Lung (tissue), 12 donors: ENCODE data around the gene PRR12. TPM values are rescaled to one million over a fixed set of nuclear protein-coding genes. Genes with fewer than 3 reads are reported as not detected.
"Not testable (repeated sequence)": the region's sequence is repeated elsewhere in the genome, so short reads cannot be mapped to it uniquely, and the experiment has no call there.

Experiments used
- ATAC-seq: fragments of 200-7000 bp; cut with Tn5 transposase; one replicate; pipeline ENCODE4 v1.9.1; 2020; ENCODE audit warnings: moderate number of reproducible peaks; ENCODE audit not compliant: insufficient read depth, low FRiP score
- DNase-seq, 3 donors: peaks; one replicate each; pipeline ENCODE4 v3.0.0-alpha.2; 2013 to 2017
- H3K27ac ChIP-seq, 2 donors: one replicate each; pipeline ENCODE4 v1.5.1; 2013; ENCODE audit warnings: mild to moderate bottlenecking in 2 of 2, moderate library complexity in 2 of 2, control low read depth in 1 of 2, inconsistent platforms in 1 of 2, low read depth in 1 of 2, low read length in 1 of 2
- H3K27me3 ChIP-seq, 3 donors: one replicate each; pipeline ENCODE4 v1.5.1; 2013; ENCODE audit warnings: low read length in 2 of 3; ENCODE audit not compliant: control insufficient read depth in 3 of 3, insufficient read depth in 3 of 3
- H3K36me3 ChIP-seq, 4 donors: one replicate each; pipeline ENCODE4 v1.5.1; 2013; ENCODE audit warnings: low read length in 4 of 4, mild to moderate bottlenecking in 1 of 4, moderate library complexity in 1 of 4; ENCODE audit not compliant: control insufficient read depth in 4 of 4, insufficient read depth in 4 of 4
- H3K4me1 ChIP-seq, 5 donors: one replicate each; pipeline ENCODE4 v1.5.1; 2013; ENCODE audit warnings: low read length in 5 of 5, mild to moderate bottlenecking in 2 of 5, moderate library complexity in 1 of 5; ENCODE audit not compliant: control insufficient read depth in 5 of 5, insufficient read depth in 5 of 5
- H3K4me3 ChIP-seq: one replicate; pipeline ENCODE4 v1.5.1; 2013; ENCODE audit warnings: mild to moderate bottlenecking, control low read depth, moderate library complexity
- H3K9ac ChIP-seq, 2 donors: one replicate each; pipeline ENCODE4 v1.5.1; 2013; ENCODE audit warnings: low read length in 2 of 2, control low read depth in 1 of 2; ENCODE audit not compliant: insufficient read depth in 1 of 2
- H3K9me3 ChIP-seq, 4 donors: one replicate each; pipeline ENCODE4 v1.5.1; 2013; ENCODE audit warnings: low read length in 3 of 4, mild to moderate bottlenecking in 1 of 4, moderate library complexity in 1 of 4; ENCODE audit not compliant: control insufficient read depth in 4 of 4, insufficient read depth in 3 of 4
- WGBS, 2 donors: extraction: QIAGEN DNeasy Blood & Tissue Kit; methylation state at CpG; one replicate each; pipeline ENCODE4 v1.1.7; 2013; 5-methylcytosine and 5-hydroxymethylcytosine counted together
- polyA plus RNA-seq, 2 donors: library from polyadenylated mRNA; stranded (reverse); fragments of 200-250 nt; gene quantifications; one replicate each; pipeline ENCODE4 v1.2.1, GENCODE V29; 2013
- total RNA-seq, 2 donors: library from RNA; depleted of rRNA in 1 of 2; stranded (reverse); fragments of >200 nt in 1 of 2; gene quantifications; one replicate each; pipeline ENCODE4 v1.2.1, GENCODE V29; 2014 to 2021
- TF ChIP-seq, protein P1 (sequence below): IDR thresholded peaks from 2 replicates; pipeline ENCODE4 v1.5.1; 2012; ENCODE audit warnings: mild to moderate bottlenecking; ENCODE audit errors: control extremely low read depth, extremely low read depth
- donor health status: control.
- donor health status: control.
- donor health status: Bipolar disorder and iron deficiency.
- donor health status: healthy.
- donor health status: DM: yes; HTN: yes; CAD: no.

Gene PRR12
- total and polyA plus RNA-seq, 4 donors: 7.6 to 32.4 (median 16.8) TPM

DNA sequence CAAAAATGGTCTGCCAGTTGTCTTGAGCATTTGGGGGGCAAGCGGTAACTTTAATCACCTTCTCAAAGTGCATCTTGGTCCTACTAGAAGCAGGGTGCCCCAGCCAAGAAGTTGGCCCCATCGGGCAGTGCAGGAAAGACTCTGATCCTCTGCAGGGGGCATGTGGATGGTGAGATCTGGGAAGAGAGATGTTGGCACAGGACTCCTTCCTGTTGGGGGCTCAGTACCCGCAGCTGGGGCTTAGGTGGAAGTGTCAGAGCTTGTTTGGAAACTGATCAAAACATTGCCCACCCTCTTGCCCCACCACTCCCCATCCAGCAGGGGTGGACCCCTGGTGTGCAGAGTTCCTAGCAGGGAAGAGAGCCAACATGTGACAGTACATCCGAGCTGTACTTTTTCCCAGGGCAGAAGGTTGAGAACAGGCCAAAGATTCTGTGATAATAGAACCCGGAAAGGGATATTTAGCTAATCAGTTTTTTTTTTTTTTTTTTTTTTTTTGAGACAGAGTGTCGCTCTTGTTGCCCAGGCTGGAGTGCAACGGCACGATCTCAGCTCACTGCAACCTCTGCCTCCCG is 40.1 kb downstream of the PRR12 start:
- H3K4me1 ChIP-seq: peaks cover 0 to 11% (median 7%) of the 10 kb centered on the region in 5 donors
- TF ChIP-seq, protein P1, sequence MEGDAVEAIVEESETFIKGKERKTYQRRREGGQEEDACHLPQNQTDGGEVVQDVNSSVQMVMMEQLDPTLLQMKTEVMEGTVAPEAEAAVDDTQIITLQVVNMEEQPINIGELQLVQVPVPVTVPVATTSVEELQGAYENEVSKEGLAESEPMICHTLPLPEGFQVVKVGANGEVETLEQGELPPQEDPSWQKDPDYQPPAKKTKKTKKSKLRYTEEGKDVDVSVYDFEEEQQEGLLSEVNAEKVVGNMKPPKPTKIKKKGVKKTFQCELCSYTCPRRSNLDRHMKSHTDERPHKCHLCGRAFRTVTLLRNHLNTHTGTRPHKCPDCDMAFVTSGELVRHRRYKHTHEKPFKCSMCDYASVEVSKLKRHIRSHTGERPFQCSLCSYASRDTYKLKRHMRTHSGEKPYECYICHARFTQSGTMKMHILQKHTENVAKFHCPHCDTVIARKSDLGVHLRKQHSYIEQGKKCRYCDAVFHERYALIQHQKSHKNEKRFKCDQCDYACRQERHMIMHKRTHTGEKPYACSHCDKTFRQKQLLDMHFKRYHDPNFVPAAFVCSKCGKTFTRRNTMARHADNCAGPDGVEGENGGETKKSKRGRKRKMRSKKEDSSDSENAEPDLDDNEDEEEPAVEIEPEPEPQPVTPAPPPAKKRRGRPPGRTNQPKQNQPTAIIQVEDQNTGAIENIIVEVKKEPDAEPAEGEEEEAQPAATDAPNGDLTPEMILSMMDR: no peak
- H3K27ac ChIP-seq: peak overlapping the region in 1 of 2 donors; percentile 77
- no peak overlapping the region for H3K9ac ChIP-seq
- H3K36me3 ChIP-seq: peaks cover 0 to 9% (median 3%) of the 10 kb centered on the region in 4 donors
- peak in 2 of 3 donors; percentile 37 to 57 for DNase-seq
- no peaks in the 10 kb centered on the region for H3K27me3 ChIP-seq
- WGBS, 2 donors: 39 to 56% methylated on average over 9 of the region's 9 CpGs
- H3K9me3 ChIP-seq: no peaks in the 10 kb centered on the region
- H3K4me3 ChIP-seq: no peak overlapping the region
- peak; percentile 7 for ATAC-seq

DNA sequence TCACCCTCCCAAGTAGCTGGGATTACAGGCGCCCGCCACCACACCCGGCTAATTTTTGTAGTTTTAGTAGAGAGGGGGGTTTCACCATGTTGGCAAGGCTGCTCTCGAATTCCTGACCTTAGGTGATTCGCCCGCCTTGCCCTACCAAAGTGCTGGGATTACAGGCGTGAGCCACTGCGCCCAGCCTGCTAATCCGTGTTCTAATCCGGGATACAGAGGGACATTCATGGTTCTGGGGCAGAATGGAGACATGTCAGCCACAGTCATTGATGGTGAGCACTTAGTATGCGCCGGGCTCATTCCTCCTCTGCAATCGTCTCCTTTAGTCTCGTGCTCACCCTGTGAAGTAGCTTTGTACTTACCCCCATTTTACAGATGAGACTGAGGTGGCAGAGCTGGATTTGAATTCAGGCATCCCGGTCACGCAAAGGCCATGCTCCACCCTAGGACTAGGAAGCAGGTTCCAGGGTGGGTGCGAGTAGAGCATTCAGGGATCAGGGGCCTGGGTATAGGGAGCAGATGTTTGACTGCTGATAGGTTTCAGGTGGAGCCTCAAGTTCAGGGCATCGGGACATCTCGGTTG is 40.7 kb downstream of the PRR12 start:
- 86 to 95% methylated on average over 19 of the region's 19 CpGs for WGBS, 2 donors
- DNase-seq (no peak), ATAC-seq (no peak)
- no peaks in the 10 kb centered on the region for H3K27me3 ChIP-seq
- H3K4me1 ChIP-seq: peaks cover 0 to 12% (median 10%) of the 10 kb centered on the region in 5 donors
- no peak overlapping the region for H3K9ac ChIP-seq
- no peak overlapping the region for H3K4me3 ChIP-seq
- H3K27ac ChIP-seq: peak overlapping the region in 1 of 2 donors; percentile 72
- TF ChIP-seq, protein P1: no peak
- peaks cover 0 to 5% (median 0%) of the 10 kb centered on the region in 4 donors for H3K36me3 ChIP-seq
- no peaks in the 10 kb centered on the region for H3K9me3 ChIP-seq

DNA sequence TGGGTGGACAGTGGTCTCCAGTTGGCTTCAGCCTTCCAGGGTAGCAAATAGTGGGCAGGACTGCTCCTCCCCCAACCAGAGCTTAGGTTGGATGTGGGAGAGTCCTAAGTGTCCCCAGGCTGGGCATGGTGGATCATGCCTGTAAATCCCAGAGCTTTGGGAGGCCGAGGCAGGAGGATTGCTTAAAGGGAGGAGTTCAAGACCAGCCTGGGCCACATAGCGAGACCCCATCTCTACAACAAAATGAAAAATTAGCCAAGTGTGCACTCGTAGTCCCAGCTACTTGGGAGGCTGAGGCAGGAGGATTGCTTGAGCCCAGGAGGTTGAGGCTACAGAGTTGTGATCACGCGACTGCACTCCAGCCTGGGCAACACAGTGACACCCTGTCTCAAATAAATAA is 41.6 kb downstream of the PRR12 start:
- H3K9ac ChIP-seq: no peak overlapping the region
- WGBS, 2 donors: 96% methylated on average over 5 of the region's 5 CpGs
- ATAC-seq: no peak
- no peak for DNase-seq
- H3K36me3 ChIP-seq: no peaks in the 10 kb centered on the region
- H3K4me1 ChIP-seq: peaks cover 0 to 13% (median 11%) of the 10 kb centered on the region in 5 donors
- H3K27me3 ChIP-seq: no peaks in the 10 kb centered on the region
- H3K4me3 ChIP-seq: no peak overlapping the region
- H3K27ac ChIP-seq: no peak overlapping the region
- TF ChIP-seq, protein P1: no peak
- H3K9me3 ChIP-seq: no peaks in the 10 kb centered on the region

DNA sequence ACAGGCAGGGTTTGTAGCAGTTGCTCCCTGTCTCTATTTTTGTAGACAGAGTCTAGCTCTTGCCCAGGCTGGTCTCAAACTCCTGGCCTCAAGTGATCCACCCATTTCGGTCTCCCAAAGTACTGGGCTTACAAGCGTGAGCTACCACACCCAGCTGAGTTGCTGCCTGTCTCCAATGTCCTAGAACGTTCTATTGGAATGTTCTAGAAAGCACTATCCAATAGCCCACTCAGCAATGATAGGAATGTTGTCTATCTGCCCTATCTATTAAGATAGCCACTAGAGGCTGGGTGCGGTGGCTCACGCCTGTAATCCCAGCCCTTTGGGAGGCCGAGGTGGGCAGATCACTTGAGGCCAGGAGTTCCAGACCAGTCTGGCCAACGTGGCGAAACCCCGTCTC is 42.3 kb downstream of the PRR12 start:
- not testable (repeated sequence) for DNase-seq, H3K4me3 ChIP-seq, H3K9ac ChIP-seq, H3K27me3 ChIP-seq, H3K9me3 ChIP-seq, H3K36me3 ChIP-seq, ATAC-seq
- WGBS, 2 donors: 71 to 87% methylated on average over 9 of the region's 9 CpGs
- H3K27ac ChIP-seq: peak overlapping the region in 1 of 2 donors; percentile 9
- peaks cover 0 to 18% (median 13%) of the 10 kb centered on the region in 5 donors for H3K4me1 ChIP-seq
